Bone marrow (tissue), 2 donors: ENCODE data around the gene ENPP6.
"Not testable (repeated sequence)": the region's sequence is repeated elsewhere in the genome, so short reads cannot be mapped to it uniquely, and the experiment has no call there.

Experiments
- DNase-seq, 2 donors: peaks; one replicate each; lab custom pipeline; 2025; lab: John Stamatoyannopoulos, UW

Gene ENPP6

GRCh38 chr4:184235526-184235925, 17.9 kb upstream of the ENPP6 start:
- no peak for DNase-seq

- DNase-seq: no peak
Observed at GRCh38 chr4:184234155-184234554, 16.5 kb upstream of the ENPP6 start.

- no peak for DNase-seq
Observed at GRCh38 chr4:184232975-184233374, 15.3 kb upstream of the ENPP6 start.

GRCh38 chr4:184232202-184232601, 14.5 kb upstream of the ENPP6 start:
- no peak for DNase-seq

GRCh38 chr4:184231573-184231972, 13.9 kb upstream of the ENPP6 start:
- DNase-seq: no peak

GRCh38 chr4:184228056-184228705, 10.5 kb upstream of the ENPP6 start:
- no peak for DNase-seq

- no peak for DNase-seq
Observed at GRCh38 chr4:184216515-184216914, 1.2 kb downstream of the ENPP6 start.

GRCh38 chr4:184215709-184216328, 1.9 kb downstream of the ENPP6 start:
- DNase-seq: no peak

GRCh38 chr4:184214931-184215330, 2.7 kb downstream of the ENPP6 start:
- no peak for DNase-seq

- not testable (repeated sequence) for DNase-seq
Observed at GRCh38 chr4:184207734-184208607, 9.7 kb downstream of the ENPP6 start.

GRCh38 chr4:184205243-184205642, 12.4 kb downstream of the ENPP6 start:
- no peak for DNase-seq

GRCh38 chr4:184203300-184203699, 14.4 kb downstream of the ENPP6 start:
- DNase-seq: no peak

- no peak for DNase-seq
Observed at GRCh38 chr4:184201179-184201578, 16.5 kb downstream of the ENPP6 start.

GRCh38 chr4:184200296-184200695, 17.4 kb downstream of the ENPP6 start:
- no peak for DNase-seq

GRCh38 chr4:184199780-184200179, 17.9 kb downstream of the ENPP6 start:
- DNase-seq: no peak

- no peak for DNase-seq
Observed at GRCh38 chr4:184198190-184198589, 19.5 kb downstream of the ENPP6 start.

- no peak for DNase-seq
Observed at GRCh38 chr4:184197536-184198082, 20.1 kb downstream of the ENPP6 start.

GRCh38 chr4:184196730-184197385, 20.8 kb downstream of the ENPP6 start:
- DNase-seq: no peak

GRCh38 chr4:184193556-184194525, 23.8 kb downstream of the ENPP6 start:
- no peak for DNase-seq

GRCh38 chr4:184192933-184193332, 24.7 kb downstream of the ENPP6 start:
- no peak for DNase-seq

- DNase-seq: no peak
Observed at GRCh38 chr4:184191267-184191666, 26.4 kb downstream of the ENPP6 start.
